ENCODE data around the gene LIG4.

LIG4 gene

GRCh38 chr13:108193806-108194205, 21.5 kb downstream of the LIG4 start:
- DNase-seq: no peak

GRCh38 chr13:108190897-108191296, 24.4 kb downstream of the LIG4 start:
- no peak for DNase-seq

- no peak for DNase-seq
Measured at GRCh38 chr13:108188260-108188659, 27.1 kb downstream of the LIG4 start.

- no peak for DNase-seq
Measured at GRCh38 chr13:108185223-108185622, 30.1 kb downstream of the LIG4 start.

- no peak for DNase-seq
Measured at GRCh38 chr13:108182652-108183051, 32.7 kb downstream of the LIG4 start.

- no peak for DNase-seq
Measured at GRCh38 chr13:108178078-108178477, 37.3 kb downstream of the LIG4 start.

- DNase-seq: peak; percentile 45
Measured at GRCh38 chr13:108176685-108177274, 38.6 kb downstream of the LIG4 start.

GRCh38 chr13:108168929-108169328, 46.4 kb downstream of the LIG4 start:
- DNase-seq: no peak

- DNase-seq: no peak
Measured at GRCh38 chr13:108166078-108166477, 49.3 kb downstream of the LIG4 start.

- no peak for DNase-seq
Measured at GRCh38 chr13:108158746-108159145, 56.6 kb downstream of the LIG4 start.
